ENCODE measurements around the gene WNK4. TPM values are rescaled to one million over a fixed set of nuclear protein-coding genes. Genes with fewer than 3 reads are reported as not detected.

Gene WNK4
- total and polyA plus RNA-seq, 9 of the 15 experiments (the other 6 are each of a cell fraction or from before 2014, with no cell fraction given): 0.32 to 25.8 (median 4.5) TPM

- H3K4me2 ChIP-seq (ENCODE audit: insufficient read depth, low read length): peak overlapping the region; percentile 76
- H2AFZ ChIP-seq (ENCODE audit: low read depth, low read length): peak overlapping the region; percentile 69; the same call in 1 of the 2 replicates
- WGBS (ENCODE audit: insufficient coverage, low coverage, missing lambda C conversion rate): 2% methylated on average over 29 of the region's 39 CpGs
- H3K9ac ChIP-seq (ENCODE audit: insufficient read depth in 1 of 2, low read depth in 2 of 2, low read length in 2 of 2): peak overlapping the region; percentile 82 to 98
- BruUV-seq (replicated peaks): no TSS peak
- CTCF ChIA-PET (ENCODE audit: low intra/inter-chr PET ratio): interaction anchor here (0.6 kb wide), 1 partner anchor 62 kb away, joined by 3 read pairs; no protein-coding TSS in a partner anchor
- intact Hi-C loops (cut with micrococcal nuclease) (no loop called here), in situ Hi-C loops (cut with MboI) (no loop called here)
- peaks cover 71% of the 10 kb centered on the region for H3K36me3 ChIP-seq (ENCODE audit: control insufficient read depth, insufficient read depth, low read length)
- no peaks in the 10 kb centered on the region for H4K20me1 ChIP-seq (replicated peaks; ENCODE audit: control insufficient read depth, insufficient read depth, low read length)
- peak; percentile 15 for FAIRE-seq
- H3K27ac ChIP-seq (ENCODE audit: extremely low read depth, low read depth, low read length): peak overlapping the region; percentile 85
- H3K79me2 ChIP-seq (ENCODE audit: control insufficient read depth, insufficient read depth, low read length): peaks cover 39% of the 10 kb centered on the region
- peak in 1 of 4 experiments; percentile 29 for DNase-seq (ENCODE audit: extremely low read depth in 1 of 4, low spot score in 3 of 4)
- no peaks in the 10 kb centered on the region for H3K9me1 ChIP-seq (ENCODE audit: control insufficient read depth, insufficient read depth, low read length)
- POLR2A ChIA-PET: interaction anchor here (0.6 to 5.2 kb wide), 13 partner anchors 7 to 233 kb away, joined by 3 to 47 read pairs (median 4); partner anchors contain the start of genes CNTD1, COA3 and VPS25
- H3K27me3 ChIP-seq (ENCODE audit: control insufficient read depth in 2 of 2, insufficient read depth in 2 of 2, low read length in 2 of 2): no peaks in the 10 kb centered on the region
- peak; percentile 1; the same call in 1 of the 3 replicates for ATAC-seq
- H3K4me3 ChIP-seq: peak overlapping the region; percentile 53
- H3K4me1 ChIP-seq (replicated peaks in 1 of 2; ENCODE audit: control insufficient read depth in 2 of 2, insufficient read depth in 2 of 2, low read length in 2 of 2): peaks cover 43 to 77% of the 10 kb centered on the region in 2 experiments; a peak in 4 of 5 replicates
- H3K9me3 ChIP-seq (replicated peaks; ENCODE audit: control insufficient read depth, insufficient read depth, low read depth, low read length): no peaks in the 10 kb centered on the region
- no peak for TF ChIP-seq MCM2 (IDR thresholded peaks at IDR 0.05; ENCODE audit: low read depth)
- no peak for TF ChIP-seq RBM17 (IDR thresholded peaks at IDR 0.05; ENCODE audit: borderline replicate concordance, low read depth, low read length)
- TF ChIP-seq CREB3L1 (IDR thresholded peaks at IDR 0.05; ENCODE audit: borderline replicate concordance, low read depth): no peak
- no peak for TF ChIP-seq GTF3C2 (IDR thresholded peaks at IDR 0.05; ENCODE audit: borderline replicate concordance, extremely low read depth, insufficient read length)
- TF ChIP-seq ZFX (CRISPR knock-in tag; IDR thresholded peaks at IDR 0.05): 0 out of 2 replicates have a peak, but pooled peaks have one; percentile 1
- no peak for TF ChIP-seq ZNF232 (CRISPR knock-in tag; IDR thresholded peaks at IDR 0.05)
- 0 out of 2 replicates have a peak, but pooled peaks have one; percentile 21 for TF ChIP-seq ETS1 (conservative IDR thresholded peaks at IDR 0.05; ENCODE audit: control insufficient read depth, low read depth, low read length)
- TF ChIP-seq FOXO4 (CRISPR knock-in tag; IDR thresholded peaks at IDR 0.05): no peak
- peak; percentile 15 for TF ChIP-seq KDM5B (IDR thresholded peaks at IDR 0.05; ENCODE audit: insufficient replicate concordance, low read depth, low read length)
- TF ChIP-seq GATAD2A (IDR thresholded peaks at IDR 0.05): no peak
- no peak for TF ChIP-seq ZNF384 (IDR thresholded peaks at IDR 0.05; ENCODE audit: low read depth, low read length)
These were observed 635 bp downstream of the WNK4 start for GRCh38 chr17:42780851-42781638.

Data from K562 (cell line).